Muscle layer of duodenum (tissue), 2 donors: ENCODE measurements around the gene GADD45GIP1.
"Not testable (repeated sequence)": the region's sequence is repeated elsewhere in the genome, so short reads cannot be mapped to it uniquely, and the experiment has no call there.

ENCODE experiments used
- H3K27ac ChIP-seq: one replicate; pipeline ENCODE4 v1.7.0; 2013; ENCODE audit warnings: mild to moderate bottlenecking, low read length
- H3K27me3 ChIP-seq: one replicate; pipeline ENCODE4 v1.7.0; 2013; ENCODE audit warnings: low read depth, mild to moderate bottlenecking, control low read depth, low read length
- H3K36me3 ChIP-seq, 2 donors: one replicate each; pipeline ENCODE4 v1.7.0; 2013; ENCODE audit warnings: low read length in 2 of 2, control low read depth in 1 of 2, mild to moderate bottlenecking in 1 of 2; ENCODE audit not compliant: insufficient read depth in 2 of 2, control insufficient read depth in 1 of 2
- H3K4me1 ChIP-seq, 2 donors: one replicate each; pipeline ENCODE4 v1.7.0; 2013; ENCODE audit warnings: low read length in 2 of 2, mild to moderate bottlenecking in 2 of 2, control low read depth in 1 of 2, moderate library complexity in 1 of 2; ENCODE audit not compliant: insufficient read depth in 2 of 2, control insufficient read depth in 1 of 2
- H3K4me3 ChIP-seq, 2 donors: one replicate each; pipeline ENCODE4 v1.7.0; 2013; ENCODE audit warnings: low read length in 2 of 2, low read depth in 1 of 2, mild to moderate bottlenecking in 1 of 2
- H3K9me3 ChIP-seq, 2 donors: one replicate each; pipeline ENCODE4 v1.7.0; 2013; ENCODE audit warnings: low read length in 2 of 2, control low read depth in 1 of 2, mild to moderate bottlenecking in 1 of 2; ENCODE audit not compliant: control insufficient read depth in 1 of 2
- donor health status: healthy.

GADD45GIP1 gene

GRCh38 chr19:12915860-12916259, 41.2 kb downstream of the GADD45GIP1 start:
- peaks cover 7 to 26% of the 10 kb centered on the region in 2 donors for H3K4me1 ChIP-seq
- not testable (repeated sequence) for H3K27me3 ChIP-seq, H3K36me3 ChIP-seq, H3K9me3 ChIP-seq, H3K27ac ChIP-seq, H3K4me3 ChIP-seq

DNA sequence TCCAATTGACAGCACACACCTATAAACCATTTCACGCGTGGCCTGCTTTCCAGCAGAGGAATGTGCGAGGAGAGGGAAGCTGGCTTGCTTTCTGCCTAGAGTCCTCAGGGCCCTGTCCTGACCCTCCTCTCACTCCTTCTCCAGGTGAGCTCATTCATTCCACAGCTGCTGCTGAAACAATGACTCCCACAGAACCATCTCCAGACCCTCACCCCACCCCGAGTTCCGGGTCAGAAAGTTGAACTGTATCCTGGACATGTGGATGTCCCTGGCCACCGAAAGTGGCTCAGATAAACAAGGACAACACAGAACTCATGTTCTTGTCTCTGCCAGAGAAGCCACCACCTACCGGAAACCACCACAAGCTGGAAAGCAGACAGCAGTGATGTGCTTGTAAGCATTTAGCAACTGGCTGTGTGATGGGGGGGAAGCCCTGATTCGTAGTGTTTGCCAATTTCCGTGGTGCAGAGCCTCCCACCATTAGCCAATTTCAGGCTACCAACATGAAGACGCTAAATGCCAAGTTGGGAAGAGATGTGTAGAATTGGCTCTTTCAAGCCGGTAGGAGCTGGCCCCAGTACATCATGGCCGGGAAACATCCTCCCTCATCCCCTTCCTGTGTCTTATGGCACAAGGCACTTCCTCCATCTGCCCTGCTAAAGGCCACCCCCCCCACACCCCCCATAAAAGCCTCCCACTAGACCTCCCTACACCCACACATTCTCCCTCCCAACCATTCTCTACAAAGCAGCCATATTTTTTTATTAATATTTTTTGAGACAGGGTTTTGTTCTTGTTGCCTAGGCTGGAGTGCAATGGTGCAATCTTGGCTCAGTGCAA, 43.0 kb downstream of the GADD45GIP1 start:
- Histone ChIP-seq H3K4me3 (no peak overlapping the region), H3K36me3 (no peaks in the 10 kb centered on the region), H3K27ac (peak overlapping the region; percentile 65)

DNA sequence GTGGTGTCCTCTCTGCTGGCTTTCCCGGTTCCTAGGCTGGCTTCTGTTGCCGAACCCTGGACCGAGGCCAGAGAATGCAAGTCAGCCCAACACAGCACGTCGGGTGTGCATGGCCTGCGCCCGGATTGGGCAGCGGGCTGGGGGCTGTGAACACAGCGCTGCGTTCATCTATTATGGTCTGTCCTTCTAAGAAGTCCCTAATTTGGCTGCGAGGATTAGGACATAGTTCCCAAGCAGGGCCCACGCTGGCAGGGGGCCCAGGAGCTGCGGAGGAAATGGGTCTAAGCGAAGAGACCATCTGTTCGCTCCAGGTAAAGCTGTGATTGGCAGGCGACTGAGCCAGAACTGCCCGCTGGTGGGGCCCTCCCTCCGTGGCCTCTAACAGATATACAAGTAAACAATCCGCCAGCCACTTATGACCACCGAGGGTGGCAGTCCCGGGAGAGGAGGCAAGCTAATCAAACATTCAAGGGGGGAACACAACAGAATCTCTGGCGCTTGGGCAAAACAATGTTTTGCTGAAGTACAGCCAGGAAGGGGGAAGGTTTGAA, 43.9 kb downstream of the GADD45GIP1 start:
- H3K36me3 ChIP-seq: no peaks in the 10 kb centered on the region
- H3K9me3 ChIP-seq: no peaks in the 10 kb centered on the region
- H3K27me3 ChIP-seq: no peaks in the 10 kb centered on the region
- H3K4me1 ChIP-seq: peaks cover 7 to 26% of the 10 kb centered on the region in 2 donors
- H3K27ac ChIP-seq: peak overlapping the region; percentile 65
- H3K4me3 ChIP-seq: peak overlapping the region; percentile 30 to 34

More for the DNA sequence above, 43.0 kb downstream of the GADD45GIP1 start:
- no peaks in the 10 kb centered on the region for H3K9me3 ChIP-seq
- no peaks in the 10 kb centered on the region for H3K27me3 ChIP-seq
- peaks cover 7 to 26% of the 10 kb centered on the region in 2 donors for H3K4me1 ChIP-seq

DNA sequence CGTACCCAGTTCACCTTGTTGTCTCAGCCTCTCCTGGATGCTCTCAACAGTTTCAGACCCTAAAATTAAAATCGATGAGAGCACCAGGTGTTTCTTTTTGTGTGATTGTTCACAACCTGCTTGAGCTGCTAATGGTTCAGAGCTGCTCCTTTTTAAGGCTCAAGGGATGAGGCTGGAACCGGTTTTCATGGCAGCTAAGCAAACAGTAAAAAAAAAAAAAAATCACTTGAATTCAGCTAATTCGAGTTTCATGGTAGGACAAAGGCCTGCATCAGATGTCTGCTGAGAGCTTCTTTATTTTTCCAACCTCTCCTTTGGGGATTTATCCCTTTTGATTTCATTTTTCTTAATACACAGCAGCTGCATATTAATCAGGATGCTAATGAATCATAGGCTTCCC, 44.5 kb downstream of the GADD45GIP1 start:
- Histone ChIP-seq H3K9me3 (no peaks in the 10 kb centered on the region), H3K27ac (no peak overlapping the region), H3K27me3 (no peaks in the 10 kb centered on the region), H3K4me1 (peaks cover 7 to 26% of the 10 kb centered on the region in 2 donors), H3K36me3 (no peaks in the 10 kb centered on the region), H3K4me3 (peak overlapping the region; percentile 30 to 34)

DNA sequence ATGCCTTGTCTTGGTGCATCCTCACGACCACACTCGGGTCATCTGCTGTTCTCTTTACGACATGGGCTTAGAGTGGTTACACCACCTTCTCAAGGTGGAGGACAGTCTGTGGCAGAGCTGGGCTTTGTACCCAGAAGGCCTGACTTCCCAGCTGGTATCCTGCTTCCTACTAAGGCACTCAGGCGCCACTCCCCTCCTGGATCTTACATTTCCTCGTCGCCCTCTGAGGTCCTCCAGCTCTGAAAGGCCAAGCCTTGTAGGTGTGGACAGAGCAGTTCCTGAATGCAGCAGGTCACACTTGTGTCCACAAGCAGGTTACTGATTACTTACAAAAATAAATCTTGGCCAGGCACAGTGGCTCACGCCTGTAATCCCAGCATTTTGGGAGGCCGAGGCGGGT, 49.9 kb downstream of the GADD45GIP1 start:
- Histone ChIP-seq H3K9me3 (no peaks in the 10 kb centered on the region), H3K27me3 (no peaks in the 10 kb centered on the region), H3K4me1 (peaks cover 0 to 3% of the 10 kb centered on the region in 2 donors), H3K27ac (no peak overlapping the region), H3K4me3 (no peak overlapping the region), H3K36me3 (no peaks in the 10 kb centered on the region)
